Keratinocyte (primary cell): ENCODE data around the gene CD160. TPM values are rescaled to one million over a fixed set of nuclear protein-coding genes. Genes with fewer than 3 reads are reported as not detected.
"Not testable (repeated sequence)": the region's sequence is repeated elsewhere in the genome, so short reads cannot be mapped to it uniquely, and the experiment has no call there.

Source experiments
- DNase-seq: peaks from one replicate; pipeline ENCODE4 v3.0.0-alpha.2; 2011; ENCODE audit warnings: low read depth, missing footprints, low spot score
- FAIRE-seq: peaks from 2 replicates; lab custom pipeline; 2011; peaks lifted over from hg19 to GRCh38; lab: Jason Lieb, UNC
- H2AFZ ChIP-seq: 2 replicates; pipeline ENCODE4 v1.6.0; 2012; ENCODE audit warnings: low read length, control low read depth, inconsistent platforms; ENCODE audit not compliant: control insufficient read depth
- H3K27ac ChIP-seq: 2 replicates; pipeline ENCODE4 v1.5.1; 2011; ENCODE audit warnings: low read length; ENCODE audit not compliant: control insufficient read depth, insufficient read depth
- H3K27me3 ChIP-seq: 3 replicates; pipeline ENCODE4 v1.6.0; 2011; ENCODE audit warnings: low read length; ENCODE audit not compliant: control insufficient read depth, insufficient read depth; ENCODE audit errors: extremely low read depth
- H3K36me3 ChIP-seq, 2 experiments: 2 replicates in 1 of 2; 3 replicates in 1 of 2; pipeline ENCODE4 v1.5.1; 2011; ENCODE audit warnings: low read length in 2 of 2, mild to moderate bottlenecking in 1 of 2; ENCODE audit not compliant: control insufficient read depth in 2 of 2, insufficient read depth in 2 of 2; ENCODE audit errors: extremely low read depth in 1 of 2
- H3K4me1 ChIP-seq: 3 replicates; pipeline ENCODE4 v1.5.1; 2011; ENCODE audit warnings: low read length; ENCODE audit not compliant: control insufficient read depth, insufficient read depth; ENCODE audit errors: extremely low read depth
- H3K4me2 ChIP-seq: 3 replicates; pipeline ENCODE4 v1.6.0; 2011; ENCODE audit warnings: low read depth, low read length; ENCODE audit not compliant: control insufficient read depth, insufficient read depth; ENCODE audit errors: extremely low read depth
- H3K4me3 ChIP-seq, 3 experiments: fragments of 200-600 bp in 1 of 3; sonication (generic) in 1 of 3; 2 replicates in 2 of 3; 3 replicates in 1 of 3; pipeline ENCODE4 v1.5.1; 2011 to 2016; ENCODE audit warnings: low read length in 3 of 3, mild to moderate bottlenecking in 3 of 3, control low read depth in 2 of 3, inconsistent platforms in 1 of 3, low read depth in 1 of 3, mixed read lengths in 1 of 3, mixed run types in 1 of 3, moderate library complexity in 1 of 3; ENCODE audit not compliant: control insufficient read depth in 2 of 3, insufficient read depth in 2 of 3; ENCODE audit errors: extremely low read depth in 1 of 3
- H3K79me2 ChIP-seq: 2 replicates; pipeline ENCODE4 v1.6.0; 2012; ENCODE audit warnings: low read length; ENCODE audit not compliant: control insufficient read depth, insufficient read depth
- H3K9ac ChIP-seq: 3 replicates; pipeline ENCODE4 v1.6.0; 2011; ENCODE audit warnings: low read length; ENCODE audit not compliant: control insufficient read depth, insufficient read depth; ENCODE audit errors: extremely low read depth
- H3K9me1 ChIP-seq: 3 replicates; pipeline ENCODE4 v1.6.0; 2011; ENCODE audit warnings: low read length; ENCODE audit not compliant: control insufficient read depth, insufficient read depth; ENCODE audit errors: extremely low read depth
- H3K9me3 ChIP-seq: 2 replicates; pipeline ENCODE4 v1.5.1; 2012; ENCODE audit warnings: low read depth, low read length; ENCODE audit not compliant: control insufficient read depth
- H4K20me1 ChIP-seq: 3 replicates; pipeline ENCODE4 v1.6.0; 2011; ENCODE audit warnings: low read length; ENCODE audit not compliant: control insufficient read depth, insufficient read depth; ENCODE audit errors: extremely low read depth
- EZH2 ChIP-seq: IDR thresholded peaks from one replicate; pipeline ENCODE4 v1.6.1; 2012; ENCODE audit warnings: inconsistent platforms, mild to moderate bottlenecking, low read length, moderate library complexity
- dilution Hi-C: fragments of 300-500 bp; cut with MboI; formaldehyde crosslinking; loops from one replicate; pipeline ENCODE4 v1.7.0; 2020; ENCODE audit warnings: low sequenced_read_pairs; ENCODE audit not compliant: extremely low pct_ligation_motif_present
- polyA plus RNA-seq, 5 experiments: library from polyadenylated mRNA; depleted of rRNA in 3 of 5; stranded (reverse) in 3 of 5; stranded (forward) in 1 of 5; unstranded in 1 of 5; fragments of >200 nt; gene quantifications; 1 replicate in 1 of 5; 2 replicates in 3 of 5; 3 replicates in 1 of 5; pipeline versions ENCODE4 v1.2.1 to v1.2.3, GENCODE V29; 2011 to 2012; ENCODE audit warnings: missing spikeins in 2 of 5, low read depth in 1 of 5, low replicate concordance in 1 of 5
- TF ChIP-seq, protein P1 (sequence below), 3 experiments: IDR thresholded peaks in 1 of 3; conservative IDR thresholded peaks in 1 of 3; optimal IDR thresholded peaks in 1 of 3; 2 replicates in 2 of 3; 3 replicates in 1 of 3; pipeline versions ENCODE3 to v1.5.1; 2011; ENCODE audit warnings: low read length in 3 of 3, mild to moderate bottlenecking in 3 of 3, moderate library complexity in 2 of 3, control low read depth in 1 of 3, inconsistent platforms in 1 of 3; ENCODE audit not compliant: insufficient read depth in 2 of 3; ENCODE audit errors: extremely low read depth in 1 of 3

Gene CD160
- polyA plus RNA-seq, 1 donor (not counting 4 experiments of a cell fraction or from before 2014, with no cell fraction given): not detected

GRCh38 chr1:145717833-145718232 lies 1.5 kb upstream of the CD160 start:
- Histone ChIP-seq H3K27ac (no peak overlapping the region), H4K20me1 (no peaks in the 10 kb centered on the region), H3K4me1 (peaks cover 14% of the 10 kb centered on the region), H3K36me3 (no peaks in the 10 kb centered on the region), H3K9me1 (no peaks in the 10 kb centered on the region), H3K27me3 (no peaks in the 10 kb centered on the region), H3K9ac (no peak overlapping the region), H3K9me3 (no peaks in the 10 kb centered on the region), H3K4me2 (no peak overlapping the region), H3K4me3 (no peak overlapping the region), H3K79me2 (no peaks in the 10 kb centered on the region), H2AFZ (no peak overlapping the region)
- TF ChIP-seq, protein P1, sequence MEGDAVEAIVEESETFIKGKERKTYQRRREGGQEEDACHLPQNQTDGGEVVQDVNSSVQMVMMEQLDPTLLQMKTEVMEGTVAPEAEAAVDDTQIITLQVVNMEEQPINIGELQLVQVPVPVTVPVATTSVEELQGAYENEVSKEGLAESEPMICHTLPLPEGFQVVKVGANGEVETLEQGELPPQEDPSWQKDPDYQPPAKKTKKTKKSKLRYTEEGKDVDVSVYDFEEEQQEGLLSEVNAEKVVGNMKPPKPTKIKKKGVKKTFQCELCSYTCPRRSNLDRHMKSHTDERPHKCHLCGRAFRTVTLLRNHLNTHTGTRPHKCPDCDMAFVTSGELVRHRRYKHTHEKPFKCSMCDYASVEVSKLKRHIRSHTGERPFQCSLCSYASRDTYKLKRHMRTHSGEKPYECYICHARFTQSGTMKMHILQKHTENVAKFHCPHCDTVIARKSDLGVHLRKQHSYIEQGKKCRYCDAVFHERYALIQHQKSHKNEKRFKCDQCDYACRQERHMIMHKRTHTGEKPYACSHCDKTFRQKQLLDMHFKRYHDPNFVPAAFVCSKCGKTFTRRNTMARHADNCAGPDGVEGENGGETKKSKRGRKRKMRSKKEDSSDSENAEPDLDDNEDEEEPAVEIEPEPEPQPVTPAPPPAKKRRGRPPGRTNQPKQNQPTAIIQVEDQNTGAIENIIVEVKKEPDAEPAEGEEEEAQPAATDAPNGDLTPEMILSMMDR (optimal IDR thresholded peaks at IDR 0.05 in 1 of 3, IDR thresholded peaks at IDR 0.05 in 1 of 3, conservative IDR thresholded peaks at IDR 0.05 in 1 of 3; ENCODE audit: extremely low read depth in 1 of 3, insufficient read depth in 2 of 3, low read length in 3 of 3): no peak
- no peak for TF ChIP-seq EZH2
- dilution Hi-C loops: no loop called here
- FAIRE-seq (no peak), DNase-seq (no peak)

GRCh38 chr1:145718465-145718864 lies 834 bp upstream of the CD160 start:
- H3K4me1 ChIP-seq: peaks cover 14% of the 10 kb centered on the region
- H4K20me1 ChIP-seq, FAIRE-seq, H3K36me3 ChIP-seq, H3K4me3 ChIP-seq, H3K9me3 ChIP-seq, H3K9me1 ChIP-seq, H3K27me3 ChIP-seq, H2AFZ ChIP-seq, DNase-seq, dilution Hi-C loops, H3K9ac ChIP-seq, H3K4me2 ChIP-seq, H3K27ac ChIP-seq, H3K79me2 ChIP-seq: not testable (repeated sequence)

- Histone ChIP-seq H3K9me1 (no peaks in the 10 kb centered on the region), H3K36me3 (no peaks in the 10 kb centered on the region), H3K27ac (peak overlapping the region; percentile 25), H3K4me3 (peak overlapping the region in 1 of 3 experiments; percentile 72), H3K4me1 (peaks cover 14% of the 10 kb centered on the region), H3K9ac (peak overlapping the region; percentile 73), H3K4me2 (peak overlapping the region; percentile 90), H3K27me3 (no peaks in the 10 kb centered on the region), H2AFZ (peak overlapping the region; percentile 86), H4K20me1 (no peaks in the 10 kb centered on the region), H3K79me2 (no peaks in the 10 kb centered on the region), H3K9me3 (no peaks in the 10 kb centered on the region)
- TF ChIP-seq, protein P1 (optimal IDR thresholded peaks at IDR 0.05 in 1 of 3, IDR thresholded peaks at IDR 0.05 in 1 of 3, conservative IDR thresholded peaks at IDR 0.05 in 1 of 3; ENCODE audit: extremely low read depth in 1 of 3, insufficient read depth in 2 of 3, low read length in 3 of 3): no peak
- dilution Hi-C loops: no loop called here
- DNase-seq (peak; percentile 49), FAIRE-seq (peak; percentile 86)
Measured at GRCh38 chr1:145720556-145720877, 1.2 kb downstream of the CD160 start.
